GM19043 (cell line): Measurements from ENCODE around the gene ORAI3.
A peak's percentile ranks its signal among the peaks of the same experiment; 100 is the strongest.

Experiments
- ATAC-seq: cut with Tn5 transposase; IDR thresholded peaks from one replicate; pipeline ENCODE4 v1.9.1; 2021; ENCODE audit warnings: low read depth; ENCODE audit not compliant: unreplicated experiment

Gene ORAI3

GRCh38 chr16:30987581-30988190, 38.8 kb downstream of the ORAI3 start:
- ATAC-seq: no peak

- ATAC-seq: no peak
Observed at GRCh38 chr16:30989469-30990047, 40.7 kb downstream of the ORAI3 start.

GRCh38 chr16:30990105-30990504, 41.2 kb downstream of the ORAI3 start:
- no peak for ATAC-seq

GRCh38 chr16:30991052-30991451, 42.2 kb downstream of the ORAI3 start:
- no peak for ATAC-seq

- no peak for ATAC-seq
Observed at GRCh38 chr16:30992276-30992780, 43.5 kb downstream of the ORAI3 start.

GRCh38 chr16:30992931-30993816, 44.3 kb downstream of the ORAI3 start:
- no peak for ATAC-seq

- ATAC-seq: no peak
Observed at GRCh38 chr16:30995927-30996323, 47.1 kb downstream of the ORAI3 start.

GRCh38 chr16:30996324-30996984, 47.6 kb downstream of the ORAI3 start:
- ATAC-seq: no peak

GRCh38 chr16:30996985-30997724, 48.3 kb downstream of the ORAI3 start:
- peak; percentile 87 for ATAC-seq

GRCh38 chr16:30997725-30998711, 49.1 kb downstream of the ORAI3 start:
- ATAC-seq: no peak

GRCh38 chr16:30998852-30999761, 50.2 kb downstream of the ORAI3 start:
- ATAC-seq: no peak

- no peak for ATAC-seq
Observed at GRCh38 chr16:31000671-31001382, 52.0 kb downstream of the ORAI3 start.

GRCh38 chr16:31001507-31002249, 52.8 kb downstream of the ORAI3 start:
- ATAC-seq: no peak

GRCh38 chr16:31002250-31002700, 53.4 kb downstream of the ORAI3 start:
- no peak for ATAC-seq

- ATAC-seq: no peak
Observed at GRCh38 chr16:31002862-31003341, 54.0 kb downstream of the ORAI3 start.

GRCh38 chr16:31003744-31004143, 54.9 kb downstream of the ORAI3 start:
- no peak for ATAC-seq
